GM21619 (cell line): Measurements from ENCODE around the gene UBTF.
A peak's percentile ranks its signal among the peaks of the same experiment; 100 is the strongest.
"Not testable (repeated sequence)": the region's sequence is repeated elsewhere in the genome, so short reads cannot be mapped to it uniquely, and the experiment has no call there.

Experiments used
- ATAC-seq: cut with Tn5 transposase; IDR thresholded peaks from one replicate; pipeline ENCODE4 v1.9.1; 2021; ENCODE audit not compliant: unreplicated experiment

Gene UBTF

GRCh38 chr17:44247440-44247841 lies 28.0 kb upstream of the UBTF start:
- no peak for ATAC-seq

DNA sequence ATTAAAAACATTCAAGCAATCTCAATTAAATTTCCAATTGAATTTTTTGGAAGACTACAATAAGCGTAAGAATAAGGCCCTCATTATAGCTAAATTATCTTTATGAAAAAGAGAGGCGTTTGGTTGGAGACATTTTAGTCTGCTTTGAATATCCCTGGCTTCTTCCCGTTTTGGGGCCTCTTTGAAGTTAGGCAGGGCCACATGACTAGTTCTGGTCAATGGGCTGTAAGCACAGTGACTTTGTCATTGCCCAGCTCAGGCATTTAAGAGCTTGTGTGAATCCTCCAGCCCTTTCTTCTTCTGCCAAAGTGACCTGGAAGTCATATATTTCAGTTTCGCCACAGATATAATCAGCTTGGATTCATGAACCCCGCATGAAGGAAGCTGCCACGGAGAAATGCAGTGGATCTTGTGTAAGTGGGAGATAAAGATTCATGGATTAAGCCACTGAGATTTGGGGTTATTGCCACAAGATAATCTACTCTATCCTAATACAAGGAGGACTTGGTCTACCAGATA lies 21.7 kb upstream of the UBTF start:
- ATAC-seq = no peak

- not testable (repeated sequence) for ATAC-seq
These were observed 18.4 kb upstream of the UBTF start for GRCh38 chr17:44237886-44238285.

DNA sequence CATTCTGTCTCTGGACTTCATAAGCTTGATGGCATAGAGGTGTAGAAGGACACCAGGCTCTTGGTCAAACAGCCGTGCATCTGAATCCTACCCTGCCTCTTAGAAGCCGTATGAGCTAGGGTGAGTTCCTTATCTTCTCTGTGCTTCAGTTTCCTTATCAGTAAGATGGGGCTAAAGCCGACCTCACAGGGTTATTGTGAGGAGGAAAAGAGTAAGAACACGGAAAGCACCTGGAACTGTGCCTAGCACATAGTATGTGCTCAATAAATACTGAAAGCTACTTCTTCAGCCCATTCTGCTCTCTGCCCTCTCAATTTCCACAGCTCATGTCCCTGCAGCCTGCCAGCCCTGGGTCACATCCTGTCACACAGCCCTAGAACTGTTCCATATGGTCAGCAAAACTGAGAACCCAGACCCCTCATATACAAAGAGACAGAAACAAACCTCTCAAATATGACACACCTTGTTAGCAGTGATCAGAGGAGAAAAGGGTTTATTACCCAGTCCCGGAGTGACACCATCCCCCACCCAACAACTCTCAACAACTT lies 17.0 kb upstream of the UBTF start:
- no peak for ATAC-seq

GRCh38 chr17:44235583-44235936 lies 16.1 kb upstream of the UBTF start:
- no peak for ATAC-seq

GRCh38 chr17:44233582-44233981 lies 14.1 kb upstream of the UBTF start:
- no peak for ATAC-seq

DNA sequence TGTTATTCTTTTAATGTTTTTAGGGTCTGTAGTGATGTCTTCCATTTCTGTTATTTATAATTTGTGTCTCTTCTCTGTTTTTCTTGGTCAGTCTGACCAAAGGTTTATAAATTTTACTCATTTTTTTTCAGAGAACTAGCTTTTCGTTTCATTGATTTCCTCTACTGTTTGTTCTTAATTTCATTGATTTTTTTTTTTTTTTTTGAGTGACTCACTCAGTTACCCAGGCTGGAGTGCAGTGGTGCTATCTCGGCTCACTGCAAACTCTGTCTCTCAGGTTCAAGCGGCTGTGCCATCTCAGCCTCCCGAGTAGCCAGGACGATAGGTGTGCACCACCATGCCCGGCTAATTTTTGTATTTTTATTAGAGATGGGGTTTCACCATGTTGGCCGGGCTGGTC lies 12.6 kb upstream of the UBTF start:
- no peak for ATAC-seq

- no peak for ATAC-seq
These were observed 10.7 kb upstream of the UBTF start for GRCh38 chr17:44230140-44230539.

GRCh38 chr17:44229090-44229489 lies 9.6 kb upstream of the UBTF start:
- no peak for ATAC-seq

DNA sequence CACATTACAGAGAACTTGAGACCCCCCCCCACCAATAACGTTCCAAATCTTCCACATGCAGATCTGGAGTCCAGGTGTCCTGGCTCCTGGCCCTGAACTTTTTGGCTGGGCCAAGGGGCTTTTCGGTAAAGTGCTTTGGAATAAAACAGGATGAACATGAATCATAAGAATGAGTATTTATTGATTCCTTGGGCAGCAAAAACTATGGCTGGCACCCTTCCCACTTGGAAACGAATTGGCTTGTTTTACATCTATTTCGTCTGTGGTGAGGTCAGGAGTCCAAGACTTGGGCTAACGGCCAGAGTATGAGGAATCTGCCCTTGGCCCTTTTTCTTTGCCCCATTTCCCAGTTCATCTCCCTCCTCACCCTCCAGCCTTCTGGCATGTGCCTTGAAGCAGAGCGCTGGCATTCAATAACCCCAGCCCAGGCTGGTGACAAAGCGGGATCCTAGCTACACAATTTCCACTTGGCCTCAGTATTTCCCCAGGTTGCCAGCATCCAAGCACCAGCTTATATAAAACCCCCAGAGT lies 4.1 kb upstream of the UBTF start:
- no peak for ATAC-seq

DNA sequence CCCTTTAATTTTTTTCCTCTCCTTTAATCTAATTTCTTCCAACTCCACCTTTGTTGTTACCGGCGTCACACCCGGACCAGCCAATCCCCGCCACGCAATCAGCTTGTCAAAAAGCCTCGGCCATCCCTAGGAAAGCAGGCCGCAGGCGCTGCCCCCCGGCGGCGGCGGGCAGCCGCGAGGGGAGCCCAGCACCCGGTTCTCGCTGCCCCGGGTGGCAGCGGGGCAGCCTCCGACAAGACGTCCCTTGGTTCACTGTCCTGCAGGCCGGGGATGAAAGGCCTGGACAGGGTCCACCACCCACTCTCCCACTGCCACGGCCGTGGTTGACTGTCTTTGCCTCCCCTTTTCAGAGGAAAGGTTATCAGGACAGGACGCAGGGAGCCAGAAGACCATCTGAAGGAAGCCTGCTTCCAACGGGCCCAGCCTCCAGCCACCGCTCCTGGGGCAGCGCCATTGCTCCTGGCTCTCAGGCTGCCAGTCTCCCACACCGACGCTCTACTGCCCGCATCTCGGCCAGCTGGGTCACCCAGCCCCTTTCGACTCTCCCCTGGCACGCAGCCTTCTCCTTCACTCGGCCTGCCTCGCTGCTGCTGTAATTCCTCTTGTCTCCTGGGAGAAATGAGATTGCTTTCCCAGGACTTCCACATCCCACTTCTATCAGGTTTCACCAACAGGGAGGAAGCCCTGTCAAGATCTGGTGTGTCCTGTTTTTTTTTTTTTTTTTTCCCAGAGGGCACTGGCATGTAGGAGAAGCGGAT lies 2.8 kb upstream of the UBTF start:
- no peak for ATAC-seq

GRCh38 chr17:44221862-44222111 lies 2.3 kb upstream of the UBTF start:
- no peak for ATAC-seq

GRCh38 chr17:44221084-44221861 lies 1.8 kb upstream of the UBTF start:
- no peak for ATAC-seq

DNA sequence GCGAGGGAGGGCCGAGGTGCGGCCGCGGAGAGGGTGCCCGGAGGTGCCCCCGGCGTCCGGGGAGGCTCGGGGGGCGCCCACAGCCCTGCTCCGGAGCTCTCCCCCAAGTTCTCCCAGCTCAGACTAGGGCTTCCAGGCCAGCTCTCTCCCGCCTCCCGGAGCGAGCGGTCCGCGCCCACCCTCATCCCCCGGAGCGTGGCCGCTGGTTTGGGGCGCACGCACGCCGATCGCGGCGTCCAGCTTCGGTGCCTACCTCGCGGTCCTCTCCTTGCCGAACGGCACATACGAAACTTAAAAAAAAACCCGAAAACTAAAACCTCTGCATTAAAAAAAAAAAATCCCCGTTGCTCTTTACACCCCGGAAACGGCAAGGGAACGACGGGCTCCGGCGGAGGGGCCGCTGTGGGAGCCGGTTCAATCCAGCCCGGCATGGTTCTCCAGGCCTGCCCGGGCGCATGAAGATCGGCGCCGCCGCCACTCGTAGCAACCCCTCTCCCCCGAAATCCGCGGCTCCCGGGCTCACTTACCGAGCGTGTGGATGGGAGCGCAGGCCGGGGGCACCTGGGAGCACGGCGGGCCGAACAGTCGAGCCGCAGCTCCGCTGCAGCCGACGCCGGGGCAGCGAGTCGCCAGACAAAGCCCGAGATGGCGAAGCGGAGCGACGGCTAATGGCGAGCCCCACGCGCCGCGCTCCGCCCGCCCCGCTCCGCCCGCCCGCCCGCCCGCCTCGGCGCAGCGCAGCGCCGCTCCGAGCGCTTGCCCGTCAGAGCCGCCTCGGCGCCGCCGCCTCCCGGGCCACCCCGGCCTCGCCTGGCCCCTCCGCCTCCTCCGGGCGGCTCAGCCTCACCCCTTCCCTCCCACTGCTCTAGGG lies 973 bp upstream of the UBTF start:
- no peak for ATAC-seq

DNA sequence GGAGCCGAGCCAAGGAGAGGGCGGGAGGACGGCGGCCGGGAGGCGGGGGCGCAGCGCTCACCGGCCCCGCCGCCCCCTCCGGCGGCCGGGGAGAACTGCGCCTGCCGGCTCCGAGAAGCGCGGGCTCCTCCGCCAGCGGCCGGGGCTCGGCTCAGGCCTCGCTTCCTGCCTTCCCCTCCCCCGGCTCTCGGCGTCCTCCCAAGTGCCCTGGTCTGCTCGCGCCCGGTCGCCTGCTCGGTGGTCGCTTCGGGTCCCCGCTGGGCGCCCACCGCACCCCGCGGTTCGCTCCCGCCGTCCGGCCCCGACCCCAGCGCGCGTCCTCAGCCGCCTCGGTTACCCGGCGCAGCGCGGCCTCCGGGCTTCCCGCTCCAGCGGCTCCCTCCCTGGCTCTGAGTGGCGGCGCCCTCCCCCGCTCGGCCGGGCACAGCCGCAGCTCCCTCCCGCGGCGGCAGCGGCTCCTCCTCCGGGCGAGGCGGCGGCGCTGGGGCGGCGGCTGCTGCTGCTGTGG lies 313 bp downstream of the UBTF start:
- ATAC-seq = peak; percentile 29

GRCh38 chr17:44218344-44219107 lies 949 bp downstream of the UBTF start:
- peak; percentile 27 for ATAC-seq

GRCh38 chr17:44217738-44218343 lies 1.6 kb downstream of the UBTF start:
- ATAC-seq = no peak

GRCh38 chr17:44216694-44217093 lies 2.8 kb downstream of the UBTF start:
- ATAC-seq = no peak

DNA sequence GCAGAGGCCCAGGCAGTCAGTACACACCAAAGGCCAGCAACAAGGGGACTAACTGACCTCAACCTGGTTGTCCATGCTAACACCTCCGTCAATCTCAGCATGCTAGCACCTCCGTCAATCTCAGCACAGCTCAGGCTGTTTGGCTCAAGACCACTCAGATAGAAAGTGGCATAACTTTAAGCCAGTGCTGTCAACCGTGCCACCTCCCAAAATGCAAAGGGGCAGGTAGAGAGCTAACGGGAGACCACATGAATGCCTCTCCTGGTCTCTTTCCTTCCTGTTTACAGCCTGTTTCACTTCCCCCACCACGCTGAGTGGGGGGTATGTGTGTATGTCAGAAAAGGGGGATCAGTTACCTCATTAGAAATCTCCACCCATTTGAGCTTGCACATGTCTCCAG lies 3.3 kb downstream of the UBTF start:
- ATAC-seq = no peak

DNA sequence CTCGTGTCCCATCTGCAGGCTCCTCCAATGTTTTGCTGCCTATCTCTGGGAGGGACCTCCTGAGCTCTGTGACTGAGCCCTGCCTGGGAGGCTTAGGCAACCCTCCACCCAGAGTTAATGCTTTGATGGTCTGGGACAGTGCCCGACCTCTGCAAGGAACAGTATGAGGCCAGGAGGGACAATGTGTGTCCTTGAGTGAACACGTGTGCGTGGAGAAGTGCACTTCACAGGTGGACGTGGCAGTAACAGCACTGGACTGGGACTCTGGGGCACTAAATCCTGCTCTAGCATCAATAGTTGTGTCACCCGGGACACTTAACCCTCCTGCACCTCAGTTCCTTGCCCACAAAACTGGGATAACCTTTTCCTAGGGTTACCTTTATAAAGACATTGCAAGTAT lies 4.6 kb downstream of the UBTF start:
- ATAC-seq = no peak
